Measurements from ENCODE around the gene MAP3K10. TPM values are rescaled to one million over a fixed set of nuclear protein-coding genes. Genes with fewer than 3 reads are reported as not detected.

Gene MAP3K10
- total RNA-seq (2022) (10.7 and 11.8 TPM in 2 replicates), Bru-seq, nascent RNA (percentile 49 among the genes with signal in this experiment), BruChase-seq, experiment 1, labeled RNA remaining after a 2-hour chase (percentile 49 among the genes with signal in this experiment), BruChase-seq, experiment 2, labeled RNA remaining after a 6-hour chase (percentile 52 among the genes with signal in this experiment)
- long read RNA-seq, partial matches to known transcripts: 0 of 2 reads
- long read RNA-seq, other reads (novel, unspliced or antisense): 2 of 2 reads

DNA sequence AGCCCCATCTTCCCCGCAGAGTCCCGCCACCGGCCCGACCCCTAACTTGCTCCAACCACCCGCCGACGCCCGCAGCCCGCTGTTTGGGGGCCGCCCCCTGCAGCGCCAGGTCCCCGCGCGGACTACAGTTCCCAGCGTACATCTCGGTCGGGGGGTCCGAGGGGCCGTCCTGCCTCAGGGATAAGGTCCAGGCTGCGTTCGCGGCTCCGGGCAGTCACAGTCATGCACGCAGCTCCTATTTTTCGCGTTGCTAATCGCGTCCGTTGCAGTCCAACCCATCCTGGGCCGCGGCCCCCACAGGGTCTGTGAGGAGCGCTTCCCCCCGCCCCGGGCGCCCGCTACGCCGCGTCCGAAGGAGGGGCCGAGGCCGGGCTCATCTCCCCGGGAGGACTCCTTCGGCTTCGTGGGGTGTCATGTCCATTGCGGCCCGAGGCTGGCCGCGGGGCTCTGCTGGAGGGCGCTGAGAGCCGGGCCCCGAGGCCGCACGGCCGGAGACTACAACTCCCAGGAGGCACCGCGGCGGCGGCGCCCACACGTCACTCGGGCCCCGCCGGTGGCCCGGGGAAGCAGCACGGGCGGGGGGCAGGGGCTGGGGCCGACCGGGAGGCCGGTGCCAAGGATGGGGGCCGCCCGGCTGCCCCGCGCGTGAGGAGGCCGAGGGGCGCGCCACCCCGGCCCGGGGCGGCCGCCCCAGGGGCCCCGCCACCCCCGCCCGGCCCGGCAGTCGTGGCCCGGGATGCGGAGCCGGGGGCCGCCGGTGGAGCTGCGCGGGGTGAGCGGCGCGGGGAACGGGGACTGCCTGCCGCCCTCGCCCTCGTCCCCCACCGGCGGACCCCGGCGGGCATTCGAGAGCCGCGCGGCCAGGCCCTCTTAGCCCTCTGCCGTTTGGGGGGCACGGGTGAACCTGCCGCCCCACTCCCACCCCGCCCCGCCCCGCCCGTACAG lies at the start of gene MAP3K10:
MAP3K10 (plus strand) TSS at position 536 of the 945 bp plus-strand sequence. CDS start 606 bp downstream, outside the sequence.
- DNase-seq: peak; percentile 67 to 76
- H3K36me3 Mint-ChIP-seq (ENCODE audit: insufficient read depth, unreplicated experiment): no peaks in the 10 kb centered on the region
- H3K27me3 Mint-ChIP-seq (ENCODE audit: insufficient read depth, unreplicated experiment): peaks cover 11% of the 10 kb centered on the region
- Histone ChIP-seq H3K27me3 (replicated peaks; ENCODE audit: control insufficient read depth, insufficient read depth, low read length) (no peaks in the 10 kb centered on the region), H3K36me3 (ENCODE audit: control insufficient read depth, insufficient read depth, low read length) (no peaks in the 10 kb centered on the region), H3K9me3 (no peaks in the 10 kb centered on the region), H3K4me1 (no peaks in the 10 kb centered on the region), H3K4me3 (ENCODE audit: low read depth, low read length) (peak within 1 kb of the TSS; percentile 95)
- H3K4me3 Mint-ChIP-seq (ENCODE audit: unreplicated experiment): peak within 1 kb of the TSS; percentile 80
- H3K9me3 Mint-ChIP-seq (ENCODE audit: unreplicated experiment): no peaks in the 10 kb centered on the region
- no TSS peak for BruUV-seq (replicated peaks)
- intact Hi-C loops (cut with micrococcal nuclease; ENCODE audit: unreplicated experiment): no loop called here
- ChIA-PET POLR2A (no interaction called here), CTCF (interaction anchor here (0.6 to 0.8 kb wide), 4 partner anchors 19 to 588 kb away, joined by 3 to 5 read pairs (median 3); partner anchors contain the start of gene ZNF546)
- H3K27ac Mint-ChIP-seq (ENCODE audit: unreplicated experiment): peak within 1 kb of the TSS; percentile 57
- H3K4me1 Mint-ChIP-seq (ENCODE audit: low read depth, unreplicated experiment): no peaks in the 10 kb centered on the region
- TF ChIP-seq, protein P1, sequence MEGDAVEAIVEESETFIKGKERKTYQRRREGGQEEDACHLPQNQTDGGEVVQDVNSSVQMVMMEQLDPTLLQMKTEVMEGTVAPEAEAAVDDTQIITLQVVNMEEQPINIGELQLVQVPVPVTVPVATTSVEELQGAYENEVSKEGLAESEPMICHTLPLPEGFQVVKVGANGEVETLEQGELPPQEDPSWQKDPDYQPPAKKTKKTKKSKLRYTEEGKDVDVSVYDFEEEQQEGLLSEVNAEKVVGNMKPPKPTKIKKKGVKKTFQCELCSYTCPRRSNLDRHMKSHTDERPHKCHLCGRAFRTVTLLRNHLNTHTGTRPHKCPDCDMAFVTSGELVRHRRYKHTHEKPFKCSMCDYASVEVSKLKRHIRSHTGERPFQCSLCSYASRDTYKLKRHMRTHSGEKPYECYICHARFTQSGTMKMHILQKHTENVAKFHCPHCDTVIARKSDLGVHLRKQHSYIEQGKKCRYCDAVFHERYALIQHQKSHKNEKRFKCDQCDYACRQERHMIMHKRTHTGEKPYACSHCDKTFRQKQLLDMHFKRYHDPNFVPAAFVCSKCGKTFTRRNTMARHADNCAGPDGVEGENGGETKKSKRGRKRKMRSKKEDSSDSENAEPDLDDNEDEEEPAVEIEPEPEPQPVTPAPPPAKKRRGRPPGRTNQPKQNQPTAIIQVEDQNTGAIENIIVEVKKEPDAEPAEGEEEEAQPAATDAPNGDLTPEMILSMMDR (IDR thresholded peaks at IDR 0.05; ENCODE audit: insufficient read depth in 1 of 2, low read depth in 1 of 2, low read length in 1 of 2, severe bottlenecking in 1 of 2, unreplicated experiment in 1 of 2): no peak

DNA sequence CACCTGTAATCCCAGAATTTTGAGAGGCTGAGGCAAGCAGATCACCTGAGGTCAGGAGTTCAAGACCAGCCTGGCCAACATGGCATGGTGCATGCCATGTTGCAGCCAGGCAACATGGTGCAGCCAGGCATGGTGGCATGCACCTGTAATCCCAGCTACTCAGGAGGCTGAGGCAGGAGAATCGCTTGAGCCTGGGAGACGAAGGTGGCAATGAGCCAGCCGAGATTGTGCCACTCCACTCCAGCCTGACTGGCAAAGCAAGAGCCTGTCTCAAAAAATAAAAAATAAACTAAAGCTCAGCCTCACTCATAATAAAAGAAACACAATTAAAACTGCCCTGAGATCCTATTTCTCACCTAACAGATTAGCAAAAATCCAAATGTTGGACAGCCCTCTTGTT lies 49.7 kb upstream of the MAP3K10 start:
- Histone ChIP-seq H3K4me3 (ENCODE audit: low read depth, low read length) (no peak overlapping the region), H3K9me3 (no peaks in the 10 kb centered on the region), H3K4me1 (no peaks in the 10 kb centered on the region), H3K27me3 (replicated peaks; ENCODE audit: control insufficient read depth, insufficient read depth, low read length) (no peaks in the 10 kb centered on the region), H3K36me3 (ENCODE audit: control insufficient read depth, insufficient read depth, low read length) (no peaks in the 10 kb centered on the region)
- H3K36me3 Mint-ChIP-seq (ENCODE audit: insufficient read depth, unreplicated experiment): no peaks in the 10 kb centered on the region
- ChIA-PET CTCF (no interaction called here), POLR2A (no interaction called here)
- TF ChIP-seq, protein P1 (IDR thresholded peaks at IDR 0.05; ENCODE audit: insufficient read depth in 1 of 2, low read depth in 1 of 2, low read length in 1 of 2, severe bottlenecking in 1 of 2, unreplicated experiment in 1 of 2): no peak
- H3K27ac Mint-ChIP-seq (ENCODE audit: unreplicated experiment): no peak overlapping the region
- peaks cover 11% of the 10 kb centered on the region for H3K27me3 Mint-ChIP-seq (ENCODE audit: insufficient read depth, unreplicated experiment)
- no peak for DNase-seq
- no peaks in the 10 kb centered on the region for H3K9me3 Mint-ChIP-seq (ENCODE audit: unreplicated experiment)
- intact Hi-C loops (cut with micrococcal nuclease; ENCODE audit: unreplicated experiment): no loop called here
- H3K4me1 Mint-ChIP-seq (ENCODE audit: low read depth, unreplicated experiment): no peaks in the 10 kb centered on the region
- BruUV-seq (replicated peaks): no TSS peak
- H3K4me3 Mint-ChIP-seq (ENCODE audit: unreplicated experiment): no peak overlapping the region

DNA sequence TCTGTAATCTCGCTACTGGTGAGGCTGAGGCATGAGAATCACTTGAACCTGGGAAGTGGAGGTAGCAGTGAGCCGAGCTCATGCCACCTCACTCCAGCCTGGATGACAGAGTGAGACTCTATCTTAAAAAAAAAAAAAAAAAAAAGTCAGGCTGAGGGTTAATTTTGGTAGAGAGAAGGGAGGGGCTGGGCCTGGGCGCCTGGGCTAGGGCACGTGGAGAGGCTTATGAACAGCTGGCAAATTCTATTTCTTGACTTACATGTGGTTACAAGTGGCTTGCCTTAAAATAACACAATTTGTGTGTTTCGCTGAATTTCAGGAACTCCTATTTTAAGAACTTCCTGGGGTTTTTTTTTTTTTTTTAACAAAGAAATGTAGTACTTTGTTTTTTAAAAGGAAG lies 47.6 kb upstream of the MAP3K10 start:
- no peaks in the 10 kb centered on the region for H3K9me3 Mint-ChIP-seq (ENCODE audit: unreplicated experiment)
- H3K4me3 Mint-ChIP-seq (ENCODE audit: unreplicated experiment): no peak overlapping the region
- H3K36me3 Mint-ChIP-seq (ENCODE audit: insufficient read depth, unreplicated experiment): no peaks in the 10 kb centered on the region
- POLR2A ChIA-PET: no interaction called here
- no peak overlapping the region for H3K4me3 ChIP-seq (ENCODE audit: low read depth, low read length)
- H3K36me3 ChIP-seq (ENCODE audit: control insufficient read depth, insufficient read depth, low read length): no peaks in the 10 kb centered on the region
- H3K4me1 ChIP-seq: no peaks in the 10 kb centered on the region
- intact Hi-C loops (cut with micrococcal nuclease; ENCODE audit: unreplicated experiment): no loop called here
- no peaks in the 10 kb centered on the region for H3K27me3 ChIP-seq (replicated peaks; ENCODE audit: control insufficient read depth, insufficient read depth, low read length)
- no peak for DNase-seq
- TF ChIP-seq, protein P1 (IDR thresholded peaks at IDR 0.05; ENCODE audit: insufficient read depth in 1 of 2, low read depth in 1 of 2, low read length in 1 of 2, severe bottlenecking in 1 of 2, unreplicated experiment in 1 of 2): no peak
- BruUV-seq (replicated peaks): no TSS peak
- H3K27ac Mint-ChIP-seq (ENCODE audit: unreplicated experiment): no peak overlapping the region
- CTCF ChIA-PET: interaction anchor here (0.8 kb wide), 1 partner anchor 130 kb away, joined by 3 read pairs; no protein-coding TSS in a partner anchor
- no peaks in the 10 kb centered on the region for H3K9me3 ChIP-seq
- H3K27me3 Mint-ChIP-seq (ENCODE audit: insufficient read depth, unreplicated experiment): peaks cover 9% of the 10 kb centered on the region
- no peaks in the 10 kb centered on the region for H3K4me1 Mint-ChIP-seq (ENCODE audit: low read depth, unreplicated experiment)

Data from Caco-2 (cell line).